NT2/D1 (cell line): ENCODE data around the gene NR2C2AP.

Experiments used
- YY1 ChIP-seq: IDR thresholded peaks from 2 replicates; pipeline ENCODE4 v1.6.1; 2011; ENCODE audit not compliant: insufficient read length, insufficient read depth
- ZNF274 ChIP-seq: IDR thresholded peaks from 2 replicates; pipeline ENCODE4 v1.6.1; 2011; ENCODE audit warnings: mild to moderate bottlenecking, low read depth, low read length

- TF ChIP-seq YY1 = no peak
- no peak for TF ChIP-seq ZNF274
Observed at GRCh38 chr19:19215792-19216191, 12.6 kb upstream of the NR2C2AP start.
